Smooth muscle cell (in vitro differentiated cells): ENCODE data around the gene SIPA1L2. TPM values are rescaled to one million over a fixed set of nuclear protein-coding genes. Genes with fewer than 3 reads are reported as not detected.
A peak's percentile ranks its signal among the peaks of the same experiment; 100 is the strongest.

Experiments
- DNase-seq: peaks from one replicate; lab custom pipeline; 2025; ENCODE audit not compliant: unreplicated experiment; lab: John Stamatoyannopoulos, UW
- H2AFZ ChIP-seq: fragments of 200-600 bp; sonication (generic); 2 replicates; pipeline ENCODE4 v1.6.0; 2016; ENCODE audit warnings: antibody characterized with exemption, low read depth, mild to moderate bottlenecking
- H3F3A ChIP-seq: fragments of 200-600 bp; sonication (generic); 2 replicates; pipeline ENCODE4 v1.6.0; 2017; ENCODE audit warnings: antibody characterized with exemption, low read depth
- H3K27ac ChIP-seq: fragments of 200-600 bp; sonication (generic); 2 replicates; pipeline ENCODE4 v1.5.1; 2016; ENCODE audit warnings: low read depth, mild to moderate bottlenecking
- H3K27me3 ChIP-seq: fragments of 200-600 bp; sonication (generic); 2 replicates; pipeline ENCODE4 v1.6.1; 2016; ENCODE audit warnings: low read depth, mild to moderate bottlenecking
- H3K36me3 ChIP-seq: fragments of 200-600 bp; sonication (generic); 2 replicates; pipeline ENCODE4 v1.5.1; 2016; ENCODE audit warnings: low read depth
- H3K4me1 ChIP-seq: fragments of 200-600 bp; sonication (generic); 2 replicates; pipeline ENCODE4 v1.5.1; 2016; ENCODE audit warnings: low read depth
- H3K4me2 ChIP-seq: fragments of 200-600 bp; sonication (generic); 2 replicates; pipeline ENCODE4 v1.6.0; 2016; ENCODE audit warnings: mild to moderate bottlenecking
- H3K4me3 ChIP-seq: fragments of 200-600 bp; sonication (generic); 2 replicates; pipeline ENCODE4 v1.5.1; 2016; ENCODE audit warnings: mild to moderate bottlenecking
- H3K79me2 ChIP-seq: fragments of 200-600 bp; sonication (generic); 2 replicates; pipeline ENCODE4 v1.6.0; 2016; ENCODE audit warnings: low read depth, mild to moderate bottlenecking
- H3K9ac ChIP-seq: fragments of 200-600 bp; sonication (generic); 2 replicates; pipeline ENCODE4 v1.6.0; 2016; ENCODE audit warnings: low read depth
- H3K9me3 ChIP-seq: fragments of 200-600 bp; sonication (generic); replicated peaks from 2 replicates; pipeline ENCODE4 v1.5.1; 2016; ENCODE audit warnings: low read depth
- H4K20me1 ChIP-seq: fragments of 200-600 bp; sonication (generic); 2 replicates; pipeline ENCODE4 v1.6.0; 2016; ENCODE audit warnings: low read depth
- WGBS: methylation state at CpG from one replicate; pipeline ENCODE4 v1.1.7; 2016; ENCODE audit warnings: low lambda C conversion rate; 5-methylcytosine and 5-hydroxymethylcytosine counted together
- polyA plus RNA-seq: library from polyadenylated mRNA; unstranded; fragments of >200 nt; fragmentation: Nextera tagmentation; extraction: Ambion mirVana; gene quantifications from 2 replicates; pipeline ENCODE4 v1.2.1, GENCODE V29; 2016
- total RNA-seq: library from RNA; depleted of rRNA; stranded (reverse); fragments of >200 nt; gene quantifications from 2 replicates; pipeline ENCODE4 v1.2.3, GENCODE V29; 2014
- TF ChIP-seq, protein P1 (sequence below): fragments of 200-600 bp; sonication (generic); IDR thresholded peaks from 2 replicates; pipeline ENCODE4 v1.5.1; 2017; ENCODE audit warnings: borderline replicate concordance, mild to moderate bottlenecking, antibody characterized with exemption; ENCODE audit not compliant: insufficient read depth, poor library complexity, severe bottlenecking

The SIPA1L2 gene
- total and polyA plus RNA-seq, 2 experiments from 2014 or later: 18.9 to 37.0 TPM

DNA sequence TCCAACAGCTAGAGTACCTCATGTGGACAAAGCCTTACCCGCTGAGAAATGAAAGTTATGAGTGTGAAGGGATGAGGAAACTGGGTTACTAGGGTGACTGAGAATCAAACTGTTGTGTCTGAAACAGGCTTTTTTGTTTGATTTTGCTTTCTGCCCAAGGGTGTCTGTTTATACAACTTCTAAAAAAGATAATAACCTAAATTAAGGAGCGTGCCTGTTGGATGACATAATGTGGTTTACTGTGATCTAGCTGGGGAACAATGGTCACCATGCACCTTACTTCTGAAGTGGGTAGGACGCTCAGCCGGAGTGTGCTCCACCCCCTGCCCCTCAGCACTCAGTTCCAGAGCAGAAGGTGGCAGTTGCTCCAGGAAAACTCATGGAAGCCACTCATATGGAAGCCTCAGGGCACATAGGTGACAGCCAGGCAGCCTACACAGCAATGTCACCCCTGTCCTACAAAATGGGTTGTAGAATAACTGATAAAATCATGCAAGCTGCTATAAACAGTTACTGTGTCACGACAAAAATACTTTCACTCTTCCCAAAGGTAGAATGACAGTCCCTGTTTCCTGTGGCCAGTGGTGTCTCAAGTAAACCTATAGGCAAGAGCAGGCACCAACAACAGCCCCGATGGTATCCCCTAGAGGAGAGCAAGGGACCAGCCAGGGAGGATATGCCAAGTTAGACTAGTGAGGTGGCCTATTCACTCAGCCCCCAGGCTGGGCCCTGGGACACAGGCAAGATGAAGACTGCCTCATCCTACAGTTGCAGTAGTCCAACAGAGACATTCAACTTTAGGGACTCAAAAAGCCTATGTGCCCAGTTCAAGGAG lies 29.3 kb downstream of the SIPA1L2 start:
- peaks cover 9% of the 10 kb centered on the region for H3F3A ChIP-seq
- H3K9me3 ChIP-seq: no peaks in the 10 kb centered on the region
- no peaks in the 10 kb centered on the region for H3K36me3 ChIP-seq
- H3K4me2 ChIP-seq: peak overlapping the region; percentile 56
- peaks cover 97% of the 10 kb centered on the region for H3K79me2 ChIP-seq
- H3K4me3 ChIP-seq: no peak overlapping the region
- H2AFZ ChIP-seq: no peak overlapping the region
- TF ChIP-seq, protein P1, sequence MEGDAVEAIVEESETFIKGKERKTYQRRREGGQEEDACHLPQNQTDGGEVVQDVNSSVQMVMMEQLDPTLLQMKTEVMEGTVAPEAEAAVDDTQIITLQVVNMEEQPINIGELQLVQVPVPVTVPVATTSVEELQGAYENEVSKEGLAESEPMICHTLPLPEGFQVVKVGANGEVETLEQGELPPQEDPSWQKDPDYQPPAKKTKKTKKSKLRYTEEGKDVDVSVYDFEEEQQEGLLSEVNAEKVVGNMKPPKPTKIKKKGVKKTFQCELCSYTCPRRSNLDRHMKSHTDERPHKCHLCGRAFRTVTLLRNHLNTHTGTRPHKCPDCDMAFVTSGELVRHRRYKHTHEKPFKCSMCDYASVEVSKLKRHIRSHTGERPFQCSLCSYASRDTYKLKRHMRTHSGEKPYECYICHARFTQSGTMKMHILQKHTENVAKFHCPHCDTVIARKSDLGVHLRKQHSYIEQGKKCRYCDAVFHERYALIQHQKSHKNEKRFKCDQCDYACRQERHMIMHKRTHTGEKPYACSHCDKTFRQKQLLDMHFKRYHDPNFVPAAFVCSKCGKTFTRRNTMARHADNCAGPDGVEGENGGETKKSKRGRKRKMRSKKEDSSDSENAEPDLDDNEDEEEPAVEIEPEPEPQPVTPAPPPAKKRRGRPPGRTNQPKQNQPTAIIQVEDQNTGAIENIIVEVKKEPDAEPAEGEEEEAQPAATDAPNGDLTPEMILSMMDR: no peak
- H3K4me1 ChIP-seq: peaks cover 9% of the 10 kb centered on the region
- no peak for DNase-seq
- 54% methylated on average over 6 of the region's 6 CpGs for WGBS
- H4K20me1 ChIP-seq: peaks cover 51% of the 10 kb centered on the region
- no peaks in the 10 kb centered on the region for H3K27me3 ChIP-seq
- peak overlapping the region; percentile 46 for H3K9ac ChIP-seq
- H3K27ac ChIP-seq: peak overlapping the region; percentile 62

DNA sequence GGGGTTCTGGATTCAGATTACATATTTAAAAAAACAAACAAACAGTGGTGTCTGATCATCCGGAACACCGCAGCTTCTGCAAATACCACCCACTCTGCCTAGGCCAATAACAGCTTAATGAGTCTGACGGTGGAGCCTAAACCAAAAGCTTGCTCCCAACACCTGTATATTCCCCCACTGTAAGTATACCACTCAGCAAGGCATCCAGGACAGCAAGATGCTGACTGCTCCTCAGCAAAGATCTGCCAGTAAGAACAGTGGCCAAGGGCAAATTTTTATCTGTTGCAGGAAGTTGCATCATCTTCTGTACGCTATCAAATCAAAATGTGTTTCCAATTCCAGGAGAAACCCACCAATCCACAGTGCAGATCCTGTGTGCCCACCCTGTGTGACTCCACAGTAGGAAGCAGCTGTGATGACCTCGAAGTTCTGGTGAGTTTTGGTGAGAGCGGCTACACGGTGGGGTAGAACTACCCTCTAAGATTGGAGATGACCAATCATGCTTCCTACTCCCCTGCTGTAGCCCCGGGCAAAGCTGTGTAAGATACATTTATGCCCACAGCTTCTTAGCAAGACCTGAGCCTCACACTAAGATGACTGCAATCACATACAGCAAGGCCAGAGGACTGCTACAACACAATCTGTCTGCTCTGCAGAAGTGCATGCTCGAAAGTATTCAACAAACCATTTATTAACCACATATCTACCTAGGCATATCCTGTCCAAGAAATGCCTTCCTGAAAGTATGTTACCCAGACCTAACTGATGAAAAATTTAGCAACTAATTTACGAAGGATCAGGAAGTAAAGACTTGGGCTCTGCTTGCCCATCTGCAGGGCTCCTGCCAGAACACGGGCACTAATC lies 30.5 kb downstream of the SIPA1L2 start:
- Histone ChIP-seq H3K27me3 (no peaks in the 10 kb centered on the region), H3F3A (peaks cover 9% of the 10 kb centered on the region), H3K79me2 (peaks cover 97% of the 10 kb centered on the region), H3K4me1 (peaks cover 21% of the 10 kb centered on the region), H3K27ac (peak overlapping the region; percentile 62), H2AFZ (no peak overlapping the region), H3K9me3 (no peaks in the 10 kb centered on the region), H3K36me3 (no peaks in the 10 kb centered on the region), H4K20me1 (peaks cover 50% of the 10 kb centered on the region), H3K4me2 (peak overlapping the region; percentile 56), H3K9ac (peak overlapping the region; percentile 46), H3K4me3 (no peak overlapping the region)
- DNase-seq: no peak
- 65% methylated on average over 11 of the region's 11 CpGs for WGBS
- TF ChIP-seq, protein P1: no peak

DNA sequence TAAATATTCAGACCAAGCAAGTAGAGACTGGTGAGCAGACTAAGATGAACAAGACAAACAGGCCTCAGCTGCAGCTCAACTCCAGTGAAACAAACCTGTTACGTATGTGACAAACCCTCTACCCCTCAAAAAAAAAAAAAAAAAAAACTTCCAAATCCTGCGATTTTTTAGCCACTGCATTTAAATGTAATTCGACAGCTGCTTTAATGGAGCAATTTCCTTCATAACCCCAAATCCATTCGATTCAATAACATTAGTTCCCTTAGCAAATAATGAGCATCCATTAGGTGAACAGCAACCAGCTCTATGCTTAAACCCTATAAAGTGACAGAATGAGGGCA lies 31.1 kb downstream of the SIPA1L2 start:
- WGBS: 95% methylated on average over 4 of the region's 4 CpGs
- peaks cover 96% of the 10 kb centered on the region for H3K79me2 ChIP-seq
- TF ChIP-seq, protein P1: no peak

More for the DNA sequence above, 31.1 kb downstream of the SIPA1L2 start:
- DNase-seq: no peak
- no peak overlapping the region for H3K9ac ChIP-seq
- no peaks in the 10 kb centered on the region for H3K27me3 ChIP-seq
- no peak overlapping the region for H3K4me3 ChIP-seq
- H3K36me3 ChIP-seq: no peaks in the 10 kb centered on the region
- no peaks in the 10 kb centered on the region for H3K9me3 ChIP-seq
- H4K20me1 ChIP-seq: peaks cover 45% of the 10 kb centered on the region
- peaks cover 9% of the 10 kb centered on the region for H3F3A ChIP-seq
- no peak overlapping the region for H2AFZ ChIP-seq
- H3K27ac ChIP-seq: peak overlapping the region; percentile 62
- no peak overlapping the region for H3K4me2 ChIP-seq
- H3K4me1 ChIP-seq: peaks cover 27% of the 10 kb centered on the region
